ENCODE data around the gene PBLD. TPM values are rescaled to one million over a fixed set of nuclear protein-coding genes. Genes with fewer than 3 reads are reported as not detected.

The PBLD gene
- polyA plus RNA-seq, 1 donor from 2014 or later: 6.7 TPM

DNA sequence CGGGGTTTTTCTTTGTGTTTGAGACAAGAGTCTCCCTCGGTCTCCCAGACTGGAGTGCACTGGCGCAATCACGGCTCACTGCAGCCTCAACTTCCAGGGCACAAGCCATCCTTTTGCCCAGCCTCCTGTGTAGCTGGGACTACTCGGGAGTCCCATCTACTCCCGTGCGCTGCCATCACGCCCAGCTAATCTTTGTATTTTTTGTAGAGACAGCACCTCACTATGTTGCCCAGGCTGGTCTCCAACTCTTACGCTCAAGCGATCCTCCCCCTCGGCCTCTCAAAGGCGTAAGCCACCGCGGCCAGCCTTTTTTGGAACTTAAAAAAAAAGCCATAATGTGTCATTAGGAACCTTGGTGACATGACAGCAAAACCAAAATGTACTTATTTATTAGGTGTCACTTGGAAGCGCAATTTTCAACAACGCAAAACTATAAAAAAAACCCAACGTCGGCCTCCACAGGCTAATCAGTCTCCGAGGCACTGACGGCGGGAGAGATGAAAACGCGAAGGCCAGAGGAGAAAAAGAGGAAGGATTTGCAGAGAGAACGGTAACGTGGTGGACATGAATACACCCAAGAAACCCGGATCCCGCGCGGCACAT lies 1.8 kb downstream of the PBLD start:
- Histone ChIP-seq H3K9ac (ENCODE audit: low read length) (peak overlapping the region; percentile 99), H3K27me3 (ENCODE audit: insufficient read depth, low read depth, low read length) (no peaks in the 10 kb centered on the region), H3K4me2 (ENCODE audit: low read length) (peak overlapping the region; percentile 69), H4K20me1 (ENCODE audit: insufficient read depth) (peaks cover 21% of the 10 kb centered on the region), H3K4me3 (ENCODE audit: low read length) (peak overlapping the region; percentile 87), H3K27ac (ENCODE audit: low read length) (peak overlapping the region; percentile 99), H3K9me2 (ENCODE audit: insufficient read depth, low read length) (no peaks in the 10 kb centered on the region), H3F3A (ENCODE audit: insufficient read depth, low read length, poor library complexity, severe bottlenecking) (peaks cover 3% of the 10 kb centered on the region), H2AFZ (ENCODE audit: low read depth, low read length) (peak overlapping the region; percentile 75), H3K36me3 (ENCODE audit: insufficient read depth, low read length) (no peaks in the 10 kb centered on the region), H3K79me2 (replicated peaks; ENCODE audit: insufficient read depth, low read length) (peaks cover 40% of the 10 kb centered on the region), H3K9me3 (ENCODE audit: low read length) (no peaks in the 10 kb centered on the region)
- TF ChIP-seq, protein P1, sequence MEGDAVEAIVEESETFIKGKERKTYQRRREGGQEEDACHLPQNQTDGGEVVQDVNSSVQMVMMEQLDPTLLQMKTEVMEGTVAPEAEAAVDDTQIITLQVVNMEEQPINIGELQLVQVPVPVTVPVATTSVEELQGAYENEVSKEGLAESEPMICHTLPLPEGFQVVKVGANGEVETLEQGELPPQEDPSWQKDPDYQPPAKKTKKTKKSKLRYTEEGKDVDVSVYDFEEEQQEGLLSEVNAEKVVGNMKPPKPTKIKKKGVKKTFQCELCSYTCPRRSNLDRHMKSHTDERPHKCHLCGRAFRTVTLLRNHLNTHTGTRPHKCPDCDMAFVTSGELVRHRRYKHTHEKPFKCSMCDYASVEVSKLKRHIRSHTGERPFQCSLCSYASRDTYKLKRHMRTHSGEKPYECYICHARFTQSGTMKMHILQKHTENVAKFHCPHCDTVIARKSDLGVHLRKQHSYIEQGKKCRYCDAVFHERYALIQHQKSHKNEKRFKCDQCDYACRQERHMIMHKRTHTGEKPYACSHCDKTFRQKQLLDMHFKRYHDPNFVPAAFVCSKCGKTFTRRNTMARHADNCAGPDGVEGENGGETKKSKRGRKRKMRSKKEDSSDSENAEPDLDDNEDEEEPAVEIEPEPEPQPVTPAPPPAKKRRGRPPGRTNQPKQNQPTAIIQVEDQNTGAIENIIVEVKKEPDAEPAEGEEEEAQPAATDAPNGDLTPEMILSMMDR (IDR thresholded peaks at IDR 0.05; ENCODE audit: poor library complexity, severe bottlenecking): no peak
- no peak for TF ChIP-seq EZH2 (IDR thresholded peaks at IDR 0.05; ENCODE audit: borderline replicate concordance, insufficient read depth, low read length, poor library complexity, severe bottlenecking)
- no peak for TF ChIP-seq POLR2AphosphoS5 (IDR thresholded peaks at IDR 0.05)
- no peak for TF ChIP-seq MXI1 (conservative IDR thresholded peaks at IDR 0.05; ENCODE audit: poor library complexity, severe bottlenecking)
- TF ChIP-seq, protein P2, sequence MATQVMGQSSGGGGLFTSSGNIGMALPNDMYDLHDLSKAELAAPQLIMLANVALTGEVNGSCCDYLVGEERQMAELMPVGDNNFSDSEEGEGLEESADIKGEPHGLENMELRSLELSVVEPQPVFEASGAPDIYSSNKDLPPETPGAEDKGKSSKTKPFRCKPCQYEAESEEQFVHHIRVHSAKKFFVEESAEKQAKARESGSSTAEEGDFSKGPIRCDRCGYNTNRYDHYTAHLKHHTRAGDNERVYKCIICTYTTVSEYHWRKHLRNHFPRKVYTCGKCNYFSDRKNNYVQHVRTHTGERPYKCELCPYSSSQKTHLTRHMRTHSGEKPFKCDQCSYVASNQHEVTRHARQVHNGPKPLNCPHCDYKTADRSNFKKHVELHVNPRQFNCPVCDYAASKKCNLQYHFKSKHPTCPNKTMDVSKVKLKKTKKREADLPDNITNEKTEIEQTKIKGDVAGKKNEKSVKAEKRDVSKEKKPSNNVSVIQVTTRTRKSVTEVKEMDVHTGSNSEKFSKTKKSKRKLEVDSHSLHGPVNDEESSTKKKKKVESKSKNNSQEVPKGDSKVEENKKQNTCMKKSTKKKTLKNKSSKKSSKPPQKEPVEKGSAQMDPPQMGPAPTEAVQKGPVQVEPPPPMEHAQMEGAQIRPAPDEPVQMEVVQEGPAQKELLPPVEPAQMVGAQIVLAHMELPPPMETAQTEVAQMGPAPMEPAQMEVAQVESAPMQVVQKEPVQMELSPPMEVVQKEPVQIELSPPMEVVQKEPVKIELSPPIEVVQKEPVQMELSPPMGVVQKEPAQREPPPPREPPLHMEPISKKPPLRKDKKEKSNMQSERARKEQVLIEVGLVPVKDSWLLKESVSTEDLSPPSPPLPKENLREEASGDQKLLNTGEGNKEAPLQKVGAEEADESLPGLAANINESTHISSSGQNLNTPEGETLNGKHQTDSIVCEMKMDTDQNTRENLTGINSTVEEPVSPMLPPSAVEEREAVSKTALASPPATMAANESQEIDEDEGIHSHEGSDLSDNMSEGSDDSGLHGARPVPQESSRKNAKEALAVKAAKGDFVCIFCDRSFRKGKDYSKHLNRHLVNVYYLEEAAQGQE (IDR thresholded peaks at IDR 0.05; ENCODE audit: borderline replicate concordance): no peak
- no peak for TF ChIP-seq EP300 (conservative IDR thresholded peaks at IDR 0.05; ENCODE audit: poor library complexity, severe bottlenecking)
- no peak for TF ChIP-seq RAD21 (conservative IDR thresholded peaks at IDR 0.05)
- TF ChIP-seq TAF1 (IDR thresholded peaks at IDR 0.05; ENCODE audit: low read depth): no peak
- no peak for TF ChIP-seq SMC3 (conservative IDR thresholded peaks at IDR 0.05; ENCODE audit: poor library complexity)

DNA sequence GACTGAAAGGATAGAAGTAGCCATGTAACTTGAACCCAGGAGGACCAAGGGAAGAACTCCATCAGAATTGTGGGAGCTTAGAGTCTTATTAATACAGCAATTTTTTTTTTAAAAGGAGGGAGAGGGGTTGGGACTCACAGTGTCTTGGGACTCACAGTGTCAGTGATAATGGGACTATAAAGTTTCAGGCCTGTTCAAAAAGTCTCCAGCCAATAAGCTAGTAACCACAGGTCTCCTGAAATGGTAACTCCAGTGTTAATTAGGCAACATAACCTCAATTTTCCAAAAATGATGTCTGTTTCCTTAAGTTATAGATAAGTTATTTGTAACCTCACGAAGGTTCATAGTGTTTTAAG lies 3.2 kb downstream of the PBLD start:
- H3K36me3 ChIP-seq (ENCODE audit: insufficient read depth, low read length): no peaks in the 10 kb centered on the region
- H3K9me2 ChIP-seq (ENCODE audit: insufficient read depth, low read length): no peaks in the 10 kb centered on the region
- no peak overlapping the region for H3K4me2 ChIP-seq (ENCODE audit: low read length)
- no peak overlapping the region for H3K4me3 ChIP-seq (ENCODE audit: low read length)
- H3F3A ChIP-seq (ENCODE audit: insufficient read depth, low read length, poor library complexity, severe bottlenecking): peaks cover 3% of the 10 kb centered on the region
- H3K9me3 ChIP-seq (ENCODE audit: low read length): no peaks in the 10 kb centered on the region
- peaks cover 25% of the 10 kb centered on the region for H3K79me2 ChIP-seq (replicated peaks; ENCODE audit: insufficient read depth, low read length)
- H3K27me3 ChIP-seq (ENCODE audit: insufficient read depth, low read depth, low read length): no peaks in the 10 kb centered on the region
- peaks cover 7% of the 10 kb centered on the region for H4K20me1 ChIP-seq (ENCODE audit: insufficient read depth)
- TF ChIP-seq EP300 (conservative IDR thresholded peaks at IDR 0.05; ENCODE audit: poor library complexity, severe bottlenecking): no peak
- TF ChIP-seq, protein P1 (IDR thresholded peaks at IDR 0.05; ENCODE audit: poor library complexity, severe bottlenecking): no peak
- no peak for TF ChIP-seq RAD21 (conservative IDR thresholded peaks at IDR 0.05)
- TF ChIP-seq EZH2 (IDR thresholded peaks at IDR 0.05; ENCODE audit: borderline replicate concordance, insufficient read depth, low read length, poor library complexity, severe bottlenecking): no peak
- no peak for TF ChIP-seq MXI1 (conservative IDR thresholded peaks at IDR 0.05; ENCODE audit: poor library complexity, severe bottlenecking)
- no peak for TF ChIP-seq TAF1 (IDR thresholded peaks at IDR 0.05; ENCODE audit: low read depth)
- TF ChIP-seq, protein P2 (IDR thresholded peaks at IDR 0.05; ENCODE audit: borderline replicate concordance): no peak
- TF ChIP-seq SMC3 (conservative IDR thresholded peaks at IDR 0.05; ENCODE audit: poor library complexity): no peak
- no peak for TF ChIP-seq POLR2AphosphoS5 (IDR thresholded peaks at IDR 0.05)
- H2AFZ ChIP-seq (ENCODE audit: low read depth, low read length): no peak overlapping the region
- no peak overlapping the region for H3K9ac ChIP-seq (ENCODE audit: low read length)
- peak overlapping the region; percentile 87 for H3K27ac ChIP-seq (ENCODE audit: low read length)
